Colonic mucosa (tissue), 4 donors: Measurements from ENCODE around the gene BPIFB4. TPM values are rescaled to one million over a fixed set of nuclear protein-coding genes. Genes with fewer than 3 reads are reported as not detected.

ENCODE experiments used
- DNase-seq: peaks from one replicate; pipeline ENCODE4 v3.0.0-alpha.2; 2020
- H3K27ac ChIP-seq: fragments of 200-600 bp; one replicate; pipeline ENCODE4 v1.8.0; 2021
- H3K27me3 ChIP-seq: fragments of 200-600 bp; one replicate; pipeline ENCODE4 v1.8.0; 2021
- H3K36me3 ChIP-seq: fragments of 200-600 bp; one replicate; pipeline ENCODE4 v1.8.0; 2021
- H3K4me1 ChIP-seq: fragments of 200-600 bp; one replicate; pipeline ENCODE4 v1.8.0; 2021; ENCODE audit warnings: mild to moderate bottlenecking
- H3K4me3 ChIP-seq: fragments of 200-600 bp; one replicate; pipeline ENCODE4 v1.8.0; 2021
- H3K9ac ChIP-seq, 2 donors: one replicate each; pipeline ENCODE4 v1.7.0; 2013; ENCODE audit warnings: control low read depth in 2 of 2, low read depth in 2 of 2, low read length in 2 of 2
- H3K9me3 ChIP-seq: fragments of 200-600 bp; one replicate; pipeline ENCODE4 v1.8.0; 2021
- CTCF ChIP-seq: fragments of 200-600 bp; IDR thresholded peaks from one replicate; pipeline ENCODE4 v1.8.0; 2022; ENCODE audit warnings: antibody characterized with exemption, mild to moderate bottlenecking
- intact Hi-C: fragments of 100-400 bp; cut with DNase I; formaldehyde crosslinking; loops from one replicate; pipeline ENCODE4 v1.14.1; 2022
- total RNA-seq, 2 donors: library from RNA; stranded (reverse); fragmentation: NEBNext Ultra II Directional in 1 of 2; extraction: Animal tissue kit (Norgen Biotek cat#: 25700) in 1 of 2; gene quantifications; one replicate each; pipeline ENCODE4 v1.2.1, GENCODE V29; 2021
- donor health status: healthy.
- donor health status: DM: no; HTN: no; CAD: no.
- donor health status: DM: no; HTN: no; CAD: no.

The BPIFB4 gene
- total RNA-seq, 2 donors from 2014 or later = not detected

GRCh38 chr20:33071198-33071597 is 8.2 kb upstream of the BPIFB4 start:
- no peak for TF ChIP-seq CTCF
- intact Hi-C loops = no loop called here
- no peaks in the 10 kb centered on the region for H3K27me3 ChIP-seq
- H3K9me3 ChIP-seq = no peaks in the 10 kb centered on the region
- H3K27ac ChIP-seq = no peak overlapping the region
- no peak overlapping the region for H3K9ac ChIP-seq
- DNase-seq = no peak
- no peaks in the 10 kb centered on the region for H3K4me1 ChIP-seq
- H3K36me3 ChIP-seq = no peaks in the 10 kb centered on the region
- H3K4me3 ChIP-seq = no peak overlapping the region

GRCh38 chr20:33072362-33072761 is 7.1 kb upstream of the BPIFB4 start:
- H3K4me3 ChIP-seq = no peak overlapping the region
- intact Hi-C loops = no loop called here
- no peaks in the 10 kb centered on the region for H3K4me1 ChIP-seq
- H3K9me3 ChIP-seq = no peaks in the 10 kb centered on the region
- H3K27ac ChIP-seq = no peak overlapping the region
- H3K27me3 ChIP-seq = no peaks in the 10 kb centered on the region
- no peak for DNase-seq
- no peak overlapping the region for H3K9ac ChIP-seq
- TF ChIP-seq CTCF = no peak
- no peaks in the 10 kb centered on the region for H3K36me3 ChIP-seq

- Histone ChIP-seq H3K27me3 (no peaks in the 10 kb centered on the region), H3K27ac (no peak overlapping the region), H3K4me3 (no peak overlapping the region), H3K36me3 (no peaks in the 10 kb centered on the region), H3K9me3 (no peaks in the 10 kb centered on the region), H3K9ac (no peak overlapping the region), H3K4me1 (no peaks in the 10 kb centered on the region)
- no peak for TF ChIP-seq CTCF
- no peak for DNase-seq
- intact Hi-C loops = no loop called here
These were observed 6.6 kb upstream of the BPIFB4 start for GRCh38 chr20:33072813-33073212.

- no peak for DNase-seq
- intact Hi-C loops = no loop called here
- no peaks in the 10 kb centered on the region for H3K27me3 ChIP-seq
- H3K27ac ChIP-seq = no peak overlapping the region
- H3K4me3 ChIP-seq = no peak overlapping the region
- H3K36me3 ChIP-seq = no peaks in the 10 kb centered on the region
- no peak for TF ChIP-seq CTCF
- no peak overlapping the region for H3K9ac ChIP-seq
- H3K4me1 ChIP-seq = no peaks in the 10 kb centered on the region
- no peaks in the 10 kb centered on the region for H3K9me3 ChIP-seq
These were observed 4.8 kb upstream of the BPIFB4 start for GRCh38 chr20:33074675-33075074.

- Histone ChIP-seq H3K9ac (no peak overlapping the region), H3K36me3 (no peaks in the 10 kb centered on the region), H3K27me3 (no peaks in the 10 kb centered on the region), H3K9me3 (no peaks in the 10 kb centered on the region), H3K4me1 (no peaks in the 10 kb centered on the region), H3K27ac (no peak overlapping the region), H3K4me3 (no peak overlapping the region)
- no peak for TF ChIP-seq CTCF
- intact Hi-C loops = no loop called here
- DNase-seq = no peak
These were observed 4.2 kb upstream of the BPIFB4 start for GRCh38 chr20:33075281-33075680.
